Measurements from ENCODE around the gene PTPRN2. TPM values are rescaled to one million over a fixed set of nuclear protein-coding genes. Genes with fewer than 3 reads are reported as not detected.

PTPRN2 gene
- total RNA-seq, 1 donor from 2014 or later: 2.4 TPM

GRCh38 chr7:158102897-158103296 is 484.7 kb downstream of the PTPRN2 start:
- H3K27me3 ChIP-seq (ENCODE audit: control insufficient read depth, insufficient read depth, low read length): no peaks in the 10 kb centered on the region
- H3K36me3 ChIP-seq (ENCODE audit: control insufficient read depth, insufficient read depth, low read length): no peaks in the 10 kb centered on the region
- no peak overlapping the region for H3K4me3 ChIP-seq (ENCODE audit: low read depth, low read length)
- TF ChIP-seq CTCF (IDR thresholded peaks at IDR 0.05; ENCODE audit: insufficient read depth, low read length, poor library complexity, severe bottlenecking): no peak
- no peak for DNase-seq (ENCODE audit: low read depth)

GRCh38 chr7:158101821-158102450 is 485.7 kb downstream of the PTPRN2 start:
- no peak for TF ChIP-seq CTCF (IDR thresholded peaks at IDR 0.05; ENCODE audit: insufficient read depth, low read length, poor library complexity, severe bottlenecking)
- Histone ChIP-seq H3K27me3 (ENCODE audit: control insufficient read depth, insufficient read depth, low read length) (no peaks in the 10 kb centered on the region), H3K36me3 (ENCODE audit: control insufficient read depth, insufficient read depth, low read length) (no peaks in the 10 kb centered on the region), H3K4me3 (ENCODE audit: low read depth, low read length) (no peak overlapping the region)
- no peak for DNase-seq (ENCODE audit: low read depth)

GRCh38 chr7:158098125-158099030 is 489.2 kb downstream of the PTPRN2 start:
- no peak for DNase-seq (ENCODE audit: low read depth)
- no peak for TF ChIP-seq CTCF (IDR thresholded peaks at IDR 0.05; ENCODE audit: insufficient read depth, low read length, poor library complexity, severe bottlenecking)
- H3K4me3 ChIP-seq (ENCODE audit: low read depth, low read length): no peak overlapping the region
- H3K36me3 ChIP-seq (ENCODE audit: control insufficient read depth, insufficient read depth, low read length): no peaks in the 10 kb centered on the region
- no peaks in the 10 kb centered on the region for H3K27me3 ChIP-seq (ENCODE audit: control insufficient read depth, insufficient read depth, low read length)

GRCh38 chr7:158097453-158098124 is 490.0 kb downstream of the PTPRN2 start:
- H3K36me3 ChIP-seq (ENCODE audit: control insufficient read depth, insufficient read depth, low read length): no peaks in the 10 kb centered on the region
- no peaks in the 10 kb centered on the region for H3K27me3 ChIP-seq (ENCODE audit: control insufficient read depth, insufficient read depth, low read length)
- no peak for DNase-seq (ENCODE audit: low read depth)
- no peak overlapping the region for H3K4me3 ChIP-seq (ENCODE audit: low read depth, low read length)
- no peak for TF ChIP-seq CTCF (IDR thresholded peaks at IDR 0.05; ENCODE audit: insufficient read depth, low read length, poor library complexity, severe bottlenecking)

- no peak for DNase-seq (ENCODE audit: low read depth)
- Histone ChIP-seq H3K36me3 (ENCODE audit: control insufficient read depth, insufficient read depth, low read length) (no peaks in the 10 kb centered on the region), H3K4me3 (ENCODE audit: low read depth, low read length) (no peak overlapping the region), H3K27me3 (ENCODE audit: control insufficient read depth, insufficient read depth, low read length) (no peaks in the 10 kb centered on the region)
- no peak for TF ChIP-seq CTCF (IDR thresholded peaks at IDR 0.05; ENCODE audit: insufficient read depth, low read length, poor library complexity, severe bottlenecking)
Measured at GRCh38 chr7:158097106-158097452, 490.5 kb downstream of the PTPRN2 start.

All from kidney epithelial cell (primary cell).